Sigmoid colon (tissue), 7 donors: ENCODE data around the gene DNAH14. TPM values are rescaled to one million over a fixed set of nuclear protein-coding genes. Genes with fewer than 3 reads are reported as not detected.

Source experiments
- DNase-seq: peaks from one replicate; pipeline ENCODE4 v3.0.0-alpha.2; 2019
- H3K27ac ChIP-seq, 4 donors: fragments of 200-600 bp; sonication (generic); one replicate each; pipeline ENCODE4 v1.5.1; 2016 to 2019; ENCODE audit warnings: mild to moderate bottlenecking in 1 of 4
- H3K27me3 ChIP-seq, 3 donors: fragments of 200-600 bp; sonication (generic); one replicate each; pipeline ENCODE4 v1.5.1; 2019; ENCODE audit warnings: mild to moderate bottlenecking in 1 of 3
- H3K36me3 ChIP-seq, 4 donors: fragments of 200-600 bp; sonication (generic); one replicate each; pipeline ENCODE4 v1.5.1; 2016 to 2019
- H3K4me1 ChIP-seq, 4 donors: fragments of 200-600 bp; sonication (generic); one replicate each; pipeline ENCODE4 v1.5.1; 2017 to 2019
- H3K4me3 ChIP-seq, 4 donors: fragments of 200-600 bp; sonication (generic); one replicate each; pipeline ENCODE4 v1.5.1; 2017 to 2019; ENCODE audit warnings: mild to moderate bottlenecking in 2 of 4, moderate library complexity in 1 of 4
- H3K9me3 ChIP-seq, 4 donors: fragments of 200-600 bp in 3 of 4; sonication (generic) in 3 of 4; one replicate each; pipeline versions ENCODE4 v1.5.1 to v1.6.1; 2013 to 2019
- EP300 ChIP-seq, 4 donors: sonication (generic); formaldehyde crosslinking; IDR thresholded peaks; one replicate each; pipeline ENCODE4 v1.6.1; 2017; ENCODE audit warnings: antibody characterized with exemption in 4 of 4
- POLR2A ChIP-seq, 2 donors: fragments of 450-650 bp; IDR thresholded peaks; one replicate each; pipeline ENCODE4 v1.6.1; 2016; ENCODE audit warnings: antibody characterized with exemption in 2 of 2, mild to moderate bottlenecking in 2 of 2, moderate library complexity in 2 of 2
- POLR2AphosphoS5 ChIP-seq, 4 donors: sonication (generic); formaldehyde crosslinking; IDR thresholded peaks; one replicate each; pipeline ENCODE4 v1.6.1; 2017; ENCODE audit warnings: antibody characterized with exemption in 4 of 4
- WGBS, 2 donors: extraction: QIAGEN DNeasy Blood & Tissue Kit; methylation state at CpG; one replicate each; pipeline ENCODE4 v1.1.7; 2013; 5-methylcytosine and 5-hydroxymethylcytosine counted together
- intact Hi-C: fragments of 100-400 bp; cut with DNase I; formaldehyde crosslinking; loops from one replicate; pipeline ENCODE4 v1.15.1; 2023
- polyA plus RNA-seq, 3 donors: library from polyadenylated mRNA; stranded (reverse); fragments of 200-250 nt; gene quantifications; one replicate each; pipeline ENCODE4 v1.2.3, GENCODE V29; 2013
- total RNA-seq, 4 donors: library from RNA; depleted of rRNA; stranded (reverse); fragments of >200 nt; gene quantifications; one replicate each; pipeline ENCODE4 v1.1.0, GENCODE V29; 2016
- TF ChIP-seq, protein P1 (sequence below), 4 experiments: fragments of 450-650 bp in 3 of 4; fragments of 200-600 bp in 1 of 4; IDR thresholded peaks; one replicate each; pipeline ENCODE4 v1.5.1; 2016 to 2019; ENCODE audit warnings: antibody characterized with exemption in 4 of 4, mild to moderate bottlenecking in 3 of 4, moderate library complexity in 2 of 4
- donor health status: healthy with polysubstance abuse.
- donor health status: Bipolar disorder and iron deficiency.
- donor health status: healthy.

The DNAH14 gene
- total and polyA plus RNA-seq, 7 donors: 2.4 to 9.7 (median 3.3) TPM

- H3K4me1 ChIP-seq: peaks cover 0 to 28% (median 17%) of the 10 kb centered on the region in 4 donors
- WGBS, 2 donors: 70 to 88% methylated on average over 5 of the region's 5 CpGs
- no peak for DNase-seq
- TF ChIP-seq, protein P1, sequence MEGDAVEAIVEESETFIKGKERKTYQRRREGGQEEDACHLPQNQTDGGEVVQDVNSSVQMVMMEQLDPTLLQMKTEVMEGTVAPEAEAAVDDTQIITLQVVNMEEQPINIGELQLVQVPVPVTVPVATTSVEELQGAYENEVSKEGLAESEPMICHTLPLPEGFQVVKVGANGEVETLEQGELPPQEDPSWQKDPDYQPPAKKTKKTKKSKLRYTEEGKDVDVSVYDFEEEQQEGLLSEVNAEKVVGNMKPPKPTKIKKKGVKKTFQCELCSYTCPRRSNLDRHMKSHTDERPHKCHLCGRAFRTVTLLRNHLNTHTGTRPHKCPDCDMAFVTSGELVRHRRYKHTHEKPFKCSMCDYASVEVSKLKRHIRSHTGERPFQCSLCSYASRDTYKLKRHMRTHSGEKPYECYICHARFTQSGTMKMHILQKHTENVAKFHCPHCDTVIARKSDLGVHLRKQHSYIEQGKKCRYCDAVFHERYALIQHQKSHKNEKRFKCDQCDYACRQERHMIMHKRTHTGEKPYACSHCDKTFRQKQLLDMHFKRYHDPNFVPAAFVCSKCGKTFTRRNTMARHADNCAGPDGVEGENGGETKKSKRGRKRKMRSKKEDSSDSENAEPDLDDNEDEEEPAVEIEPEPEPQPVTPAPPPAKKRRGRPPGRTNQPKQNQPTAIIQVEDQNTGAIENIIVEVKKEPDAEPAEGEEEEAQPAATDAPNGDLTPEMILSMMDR (IDR thresholded peaks at IDR 0.05): no peak
- TF ChIP-seq EP300 (IDR thresholded peaks at IDR 0.05): no peak
- no peak for TF ChIP-seq POLR2A (IDR thresholded peaks at IDR 0.05)
- TF ChIP-seq POLR2AphosphoS5 (IDR thresholded peaks at IDR 0.05): no peak
- no peaks in the 10 kb centered on the region for H3K27me3 ChIP-seq
- H3K36me3 ChIP-seq: no peaks in the 10 kb centered on the region
- no peaks in the 10 kb centered on the region for H3K9me3 ChIP-seq
- intact Hi-C loops: no loop called here
- no peak overlapping the region for H3K4me3 ChIP-seq
- H3K27ac ChIP-seq: peak overlapping the region in 2 of 4 donors; percentile 24 to 40
Observed at GRCh38 chr1:225434046-225434445, 504.6 kb downstream of the DNAH14 start.

DNA sequence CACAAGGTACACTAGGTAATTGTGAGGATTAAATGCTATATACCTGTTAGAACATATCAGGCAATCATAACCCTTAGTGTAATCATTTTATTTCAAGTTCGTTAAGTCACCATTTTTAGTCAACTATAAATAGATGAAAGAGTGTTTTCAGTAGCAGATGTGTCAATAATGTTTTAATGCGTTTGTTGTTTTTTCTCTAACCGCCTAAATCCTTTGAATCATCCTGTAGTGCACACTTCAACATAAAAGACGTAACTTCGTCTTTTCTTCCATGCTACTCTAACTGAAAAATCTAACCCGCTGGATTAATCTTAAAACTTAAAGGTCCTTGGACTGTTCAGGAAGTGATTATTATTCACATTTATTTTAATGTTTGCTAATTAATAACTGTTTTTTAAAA is 505.6 kb downstream of the DNAH14 start:
- TF ChIP-seq POLR2AphosphoS5 (IDR thresholded peaks at IDR 0.05) (no peak), EP300 (IDR thresholded peaks at IDR 0.05) (no peak), POLR2A (IDR thresholded peaks at IDR 0.05) (no peak)
- TF ChIP-seq, protein P1 (IDR thresholded peaks at IDR 0.05): no peak
- intact Hi-C loops: no loop called here
- WGBS, 2 donors: 61 to 76% methylated on average over 6 of the region's 6 CpGs

GRCh38 chr1:225435487-225435886 is 506.0 kb downstream of the DNAH14 start:
- 96% methylated on average over 1 of the region's 1 CpG for WGBS, 2 donors
- H3K4me3 ChIP-seq: no peak overlapping the region
- no peaks in the 10 kb centered on the region for H3K36me3 ChIP-seq
- intact Hi-C loops: no loop called here
- H3K4me1 ChIP-seq: peaks cover 0 to 39% (median 23%) of the 10 kb centered on the region in 4 donors
- TF ChIP-seq EP300 (IDR thresholded peaks at IDR 0.05): no peak
- TF ChIP-seq POLR2AphosphoS5 (IDR thresholded peaks at IDR 0.05): peak in 2 of 4 donors; percentile 13 to 18
- H3K9me3 ChIP-seq: no peaks in the 10 kb centered on the region
- H3K27ac ChIP-seq: peak overlapping the region in 3 of 4 donors; percentile 2 to 59 (median 48)
- H3K27me3 ChIP-seq: no peaks in the 10 kb centered on the region
- DNase-seq: no peak

More for the DNA sequence above, 505.6 kb downstream of the DNAH14 start:
- Histone ChIP-seq H3K27me3 (no peaks in the 10 kb centered on the region), H3K36me3 (no peaks in the 10 kb centered on the region), H3K4me3 (no peak overlapping the region), H3K27ac (peak overlapping the region in 2 of 4 donors; percentile 48 to 59), H3K4me1 (peaks cover 0 to 36% (median 20%) of the 10 kb centered on the region in 4 donors), H3K9me3 (no peaks in the 10 kb centered on the region)
- no peak for DNase-seq

DNA sequence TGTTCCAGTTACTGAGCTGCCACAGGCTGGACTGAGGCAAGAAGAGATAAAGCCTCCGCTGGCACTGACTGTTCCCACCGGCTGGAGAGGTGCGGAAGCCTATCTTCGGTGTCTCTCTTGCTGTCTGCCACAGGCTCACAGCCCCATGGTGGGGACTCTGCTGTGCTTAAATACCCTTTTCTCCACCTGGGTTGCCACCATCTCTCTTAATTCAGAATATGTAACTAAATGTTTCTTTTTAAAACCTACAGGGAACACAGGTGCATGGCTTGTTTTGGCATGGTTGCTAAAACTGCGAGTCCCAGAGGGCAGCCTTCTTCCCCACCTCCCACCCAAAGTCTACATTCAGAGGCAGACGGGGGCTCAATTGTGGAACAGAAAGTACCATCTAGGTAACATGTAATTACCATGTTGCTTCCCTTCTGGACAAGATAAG is 506.5 kb downstream of the DNAH14 start:
- Histone ChIP-seq H3K27ac (peak overlapping the region in 3 of 4 donors; percentile 2 to 59 (median 48)), H3K4me1 (peaks cover 0 to 44% (median 27%) of the 10 kb centered on the region in 4 donors), H3K27me3 (no peaks in the 10 kb centered on the region), H3K4me3 (no peak overlapping the region), H3K9me3 (no peaks in the 10 kb centered on the region), H3K36me3 (no peaks in the 10 kb centered on the region)
- intact Hi-C loops: no loop called here
- WGBS, 2 donors: 63 to 85% methylated on average over 6 of the region's 6 CpGs
- no peak for TF ChIP-seq POLR2A (IDR thresholded peaks at IDR 0.05)
- no peak for DNase-seq

GRCh38 chr1:225437710-225438437 is 508.4 kb downstream of the DNAH14 start:
- Histone ChIP-seq H3K27me3 (no peaks in the 10 kb centered on the region), H3K27ac (peak overlapping the region; percentile 36 to 96 (median 93)), H3K4me3 (no peak overlapping the region), H3K36me3 (no peaks in the 10 kb centered on the region), H3K9me3 (no peaks in the 10 kb centered on the region), H3K4me1 (peaks cover 0 to 60% (median 42%) of the 10 kb centered on the region in 4 donors)
- intact Hi-C loops: no loop called here
- 80 to 87% methylated on average over 5 of the region's 5 CpGs for WGBS, 2 donors
- TF ChIP-seq POLR2A (IDR thresholded peaks at IDR 0.05): no peak
- TF ChIP-seq, protein P1 (IDR thresholded peaks at IDR 0.05): peak in 2 of 4 experiments; percentile 17 to 24
- DNase-seq: peak; percentile 73
